Measurements from ENCODE around the gene PRSS38.

The PRSS38 gene

GRCh38 chr1:227779685-227780084, 35.8 kb upstream of the PRSS38 start:
- DNase-seq, result no peak

DNA sequence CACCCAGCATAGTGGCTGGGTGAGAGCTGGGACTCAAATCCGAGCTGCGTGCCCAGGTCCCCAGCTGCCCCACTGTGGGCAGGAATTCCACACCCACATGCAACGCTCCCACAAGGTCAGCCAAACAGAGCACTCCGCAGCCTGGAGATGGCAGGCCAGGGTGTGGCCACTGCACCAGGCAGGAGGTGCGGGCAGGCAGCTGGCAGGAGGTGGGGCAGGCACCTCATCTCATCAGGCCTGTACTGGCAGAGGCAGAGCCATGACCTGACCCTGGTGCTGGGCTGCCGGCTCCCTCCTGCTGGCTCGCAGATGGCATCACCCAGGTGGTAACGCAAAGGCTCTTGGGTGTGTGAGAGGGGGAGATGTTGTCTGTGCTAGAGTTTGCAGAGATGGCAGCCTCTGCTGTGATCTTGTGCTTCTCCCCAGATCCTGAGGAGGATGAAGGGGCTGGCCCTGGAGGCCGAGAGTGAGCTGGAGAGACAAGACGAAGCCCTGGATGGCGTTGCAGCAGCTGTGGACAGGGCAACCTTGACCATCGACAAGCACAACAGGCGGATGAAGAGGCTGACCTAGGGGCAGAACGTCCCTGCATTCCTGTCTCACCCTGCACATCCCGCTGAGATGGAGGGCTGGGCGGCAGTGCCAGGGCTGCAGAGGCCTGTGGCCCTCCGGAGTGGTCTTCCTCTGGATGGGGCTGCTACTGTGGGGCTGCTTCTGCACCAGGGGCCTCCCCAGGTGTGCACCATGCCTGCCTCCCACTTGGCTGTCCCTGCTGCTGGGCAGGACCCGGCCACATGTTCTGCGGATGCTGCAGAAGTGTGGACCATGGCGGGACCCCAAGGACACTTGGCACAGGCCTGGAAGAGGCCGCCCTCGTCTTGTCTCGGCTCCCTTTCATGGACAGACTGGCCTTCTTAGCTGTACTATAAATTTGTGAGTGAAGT, 35.1 kb upstream of the PRSS38 start:
- DNase-seq, result no peak

- no peak for DNase-seq
Measured at GRCh38 chr1:227781314-227781930, 34.1 kb upstream of the PRSS38 start.

GRCh38 chr1:227782226-227782625, 33.2 kb upstream of the PRSS38 start:
- no peak for DNase-seq

DNA sequence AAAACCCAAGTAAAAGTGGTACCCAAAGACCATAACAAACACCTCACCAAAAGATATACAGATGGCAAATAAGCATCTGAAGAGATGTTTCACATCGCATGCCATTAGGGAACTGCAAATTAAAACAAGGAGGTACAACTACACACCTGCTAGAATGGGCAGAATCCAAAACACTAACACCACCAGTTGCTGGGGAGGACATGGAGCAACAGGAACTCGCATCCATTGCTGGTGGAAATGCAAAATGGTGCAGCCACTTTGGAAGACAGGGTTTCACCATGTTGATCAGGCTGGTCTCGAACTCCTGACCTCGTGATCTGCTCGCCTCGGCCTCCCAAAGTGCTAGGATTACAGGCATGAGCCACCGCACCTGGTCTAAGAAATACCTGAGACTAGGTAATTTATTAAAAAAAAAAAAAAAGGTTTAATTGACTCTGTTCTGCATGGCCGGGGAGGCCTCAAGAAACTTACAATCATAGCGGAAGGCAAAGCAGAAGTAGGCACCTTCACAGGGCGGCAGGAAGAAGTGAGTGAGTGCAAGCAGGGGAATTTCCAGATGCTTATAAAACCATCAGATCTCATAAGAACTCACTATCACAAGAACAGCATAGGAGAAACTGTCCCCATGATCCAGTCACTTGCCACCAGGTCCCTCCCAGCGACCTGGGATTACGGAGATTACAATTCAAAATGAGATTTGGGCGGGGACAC, 30.2 kb upstream of the PRSS38 start:
- no peak for DNase-seq

GRCh38 chr1:227785805-227786671, 29.4 kb upstream of the PRSS38 start:
- no peak for DNase-seq

DNA sequence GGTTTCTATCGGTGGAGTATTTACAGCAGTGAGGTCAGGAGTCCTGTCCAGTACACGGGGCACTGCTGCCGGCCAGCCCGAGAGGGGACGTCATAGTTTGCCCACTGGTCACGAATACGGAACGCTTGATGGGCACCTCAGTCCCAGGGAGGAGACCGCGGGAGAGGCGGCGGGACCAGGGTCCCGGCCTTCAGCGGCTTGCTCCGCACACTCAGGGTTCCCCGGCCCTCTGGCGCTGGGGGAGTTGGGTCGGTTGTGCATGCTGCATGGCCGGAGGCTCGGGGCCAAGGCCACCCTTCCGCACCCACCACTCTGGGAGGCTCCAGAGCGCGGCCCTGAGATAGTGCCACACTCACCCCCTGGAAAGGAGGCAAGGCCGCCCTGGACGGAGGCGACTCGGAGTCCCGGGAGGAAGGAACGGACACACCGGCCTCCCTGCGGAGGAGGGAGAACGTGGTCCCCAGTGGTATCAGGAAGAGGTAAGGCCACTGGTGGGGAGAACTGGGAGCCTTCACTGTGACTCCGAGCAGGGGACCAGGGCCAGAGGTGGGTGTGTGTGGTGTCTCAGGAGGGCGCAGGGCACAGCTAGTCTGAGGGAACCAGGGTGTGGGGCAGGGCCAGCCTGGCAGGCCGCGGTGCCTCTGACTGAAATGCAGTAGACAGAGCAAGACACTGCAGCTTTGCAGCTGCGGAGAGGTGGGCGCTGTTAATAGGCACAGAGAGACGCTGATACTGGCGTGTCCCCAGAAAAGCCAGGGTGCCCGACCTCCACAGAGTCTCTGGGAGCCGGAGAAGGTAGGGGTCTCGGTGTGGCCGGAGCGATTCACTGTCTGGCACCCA, 28.6 kb upstream of the PRSS38 start:
- DNase-seq, result peak; percentile 48

- peak; percentile 99 for DNase-seq
Measured at GRCh38 chr1:227787513-227788270, 27.8 kb upstream of the PRSS38 start.

DNA sequence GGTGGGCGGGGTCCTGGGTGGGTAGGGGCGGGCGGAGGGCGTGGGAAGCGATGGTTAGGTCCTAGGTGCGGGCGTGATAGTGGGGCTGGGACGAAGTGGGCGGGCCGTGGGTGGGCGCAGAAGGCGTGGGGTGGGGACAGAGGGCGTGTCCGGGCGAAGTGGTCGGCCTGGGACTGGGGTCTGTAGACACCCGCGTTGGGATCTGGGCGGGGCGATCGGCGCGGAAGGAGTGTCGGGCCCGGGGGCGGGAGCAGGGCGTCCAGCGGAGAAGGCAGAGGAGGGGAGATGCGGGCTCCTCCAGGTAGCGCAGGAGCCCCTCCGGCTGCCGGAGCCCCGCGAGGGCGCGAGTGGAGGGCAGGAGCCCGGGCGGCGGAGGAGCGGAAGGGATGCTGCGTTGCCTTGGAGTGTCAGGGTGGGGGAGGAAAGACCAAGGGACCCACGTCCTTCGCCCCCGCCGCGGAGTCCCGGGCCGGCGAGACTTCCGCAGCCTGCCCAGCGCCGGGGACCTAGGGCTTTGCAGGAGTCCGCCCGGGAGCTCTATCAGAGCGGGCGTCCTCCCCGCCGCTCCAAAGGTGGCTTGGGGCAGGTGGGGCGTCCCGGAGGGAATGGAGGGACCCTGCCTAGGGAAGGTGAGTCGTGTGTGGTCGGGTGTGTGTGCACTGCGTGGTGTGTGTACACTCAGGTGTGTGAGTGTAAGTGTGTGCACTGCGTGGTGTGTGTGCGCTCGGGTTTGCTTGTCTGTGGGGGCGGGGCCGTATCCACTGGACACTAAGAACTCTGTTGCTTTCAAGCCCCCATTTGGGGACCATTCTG, 27.0 kb upstream of the PRSS38 start:
- peak; percentile 88 for DNase-seq

GRCh38 chr1:227789084-227790033, 26.1 kb upstream of the PRSS38 start:
- DNase-seq, result no peak

DNA sequence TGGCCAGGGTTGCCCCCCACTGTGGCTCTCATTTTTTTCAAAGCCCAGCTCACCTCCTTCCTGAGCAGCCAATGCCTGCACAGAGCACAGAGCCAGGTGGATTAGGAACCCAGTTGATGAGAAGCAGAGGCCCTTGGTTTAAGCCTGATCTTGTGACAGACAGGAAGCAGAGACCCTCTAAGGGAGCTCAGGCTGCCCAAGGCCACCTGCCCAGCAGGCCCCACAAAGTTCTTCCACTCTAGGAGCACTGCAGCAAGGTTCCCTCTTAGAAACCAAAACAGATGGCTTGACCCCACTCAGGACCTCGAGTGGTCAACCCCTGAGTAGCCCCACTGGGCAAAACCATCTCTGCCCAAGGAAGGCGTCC, 25.5 kb upstream of the PRSS38 start:
- no peak for DNase-seq

- no peak for DNase-seq
Measured at GRCh38 chr1:227790868-227791267, 24.6 kb upstream of the PRSS38 start.

GRCh38 chr1:227791425-227792143, 23.9 kb upstream of the PRSS38 start:
- no peak for DNase-seq

DNA sequence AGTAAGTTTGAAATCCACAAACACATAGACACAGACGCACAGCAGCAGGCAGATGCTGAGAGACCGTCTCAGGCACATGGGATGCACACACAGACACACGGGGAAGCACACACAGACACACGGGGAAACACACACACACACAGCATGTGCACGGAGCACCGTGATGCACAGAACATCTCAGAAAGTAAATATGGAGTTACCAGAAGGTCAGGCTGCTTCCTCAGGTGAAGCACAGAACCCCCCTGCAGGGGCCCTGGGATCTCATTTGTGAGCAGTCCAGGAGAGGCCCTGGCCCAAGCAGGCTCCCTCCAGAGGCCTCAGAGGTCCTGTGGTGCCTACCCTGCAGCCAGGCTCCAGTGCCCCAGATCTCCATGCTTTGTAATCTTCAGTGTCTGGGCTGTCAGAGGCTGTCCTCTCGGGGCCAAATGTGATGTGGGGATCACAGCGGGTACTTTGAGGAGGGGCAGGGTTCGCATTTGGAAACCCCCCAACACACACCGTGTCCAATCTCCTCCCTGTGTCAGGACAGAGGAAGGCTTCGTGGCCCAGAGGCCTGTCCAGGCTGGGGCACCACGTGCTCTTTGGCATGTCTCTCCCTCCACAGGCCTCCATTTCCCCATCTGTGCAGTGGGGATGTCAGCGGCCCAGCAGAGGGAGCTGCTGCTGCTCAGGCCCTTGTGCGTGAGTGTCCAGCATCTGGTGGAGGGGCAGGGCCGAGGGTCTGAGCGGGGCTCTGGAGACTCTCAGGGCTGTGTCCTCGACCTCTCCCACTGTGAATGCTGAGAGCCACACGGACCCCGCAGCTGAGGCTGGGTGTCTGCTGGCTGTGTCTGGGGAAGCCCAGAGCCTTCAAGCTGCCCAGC, 23.0 kb upstream of the PRSS38 start:
- no peak for DNase-seq

- no peak for DNase-seq
Measured at GRCh38 chr1:227793079-227793947, 22.2 kb upstream of the PRSS38 start.
